CD4-positive, alpha-beta T cell treated with Interleukin-17A for 4 hours (primary cell): Measurements from ENCODE around the gene RANBP1.
"Not testable (repeated sequence)": the region's sequence is repeated elsewhere in the genome, so short reads cannot be mapped to it uniquely, and the experiment has no call there.

Experiments used
- DNase-seq: peaks from one replicate; pipeline ENCODE4 v3.0.0-alpha.2; 2020; ENCODE audit warnings: mixed read lengths

Gene RANBP1

DNA sequence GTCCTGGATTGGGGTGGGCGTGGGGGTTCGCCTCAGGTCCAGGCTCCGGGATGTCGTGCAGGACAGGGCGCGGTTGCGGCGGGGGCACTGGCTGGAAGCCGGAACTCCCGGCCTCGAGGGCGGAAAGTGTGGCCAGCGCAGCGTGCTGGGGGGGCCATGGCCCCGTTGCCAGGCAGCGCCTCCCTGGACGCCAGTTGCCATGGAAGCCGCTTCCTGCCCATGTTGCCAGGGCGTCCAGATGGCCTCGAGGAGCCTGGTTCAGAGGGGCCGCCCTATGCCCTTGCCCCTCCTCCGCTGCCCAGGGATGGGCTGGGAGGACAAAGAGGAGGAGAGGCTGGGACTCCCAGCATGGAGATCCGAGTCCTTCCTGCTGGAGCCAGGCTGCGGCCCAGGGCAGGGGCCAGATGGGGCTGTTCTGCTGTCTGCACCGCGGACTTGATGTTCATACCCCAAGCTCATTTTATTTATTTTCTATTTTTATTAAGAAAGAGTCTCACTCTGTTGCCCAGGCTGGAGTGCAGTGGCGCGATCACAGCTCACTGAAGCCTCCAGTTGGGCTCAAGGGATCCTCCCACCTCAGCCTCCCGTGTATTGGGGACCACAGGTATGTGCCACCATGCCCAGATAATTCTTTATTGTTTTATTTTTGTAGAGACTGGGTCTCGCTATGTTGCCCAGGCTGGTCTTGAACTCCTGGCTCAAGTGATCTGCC is 39.6 kb downstream of the RANBP1 start:
- DNase-seq, result peak; percentile 10

DNA sequence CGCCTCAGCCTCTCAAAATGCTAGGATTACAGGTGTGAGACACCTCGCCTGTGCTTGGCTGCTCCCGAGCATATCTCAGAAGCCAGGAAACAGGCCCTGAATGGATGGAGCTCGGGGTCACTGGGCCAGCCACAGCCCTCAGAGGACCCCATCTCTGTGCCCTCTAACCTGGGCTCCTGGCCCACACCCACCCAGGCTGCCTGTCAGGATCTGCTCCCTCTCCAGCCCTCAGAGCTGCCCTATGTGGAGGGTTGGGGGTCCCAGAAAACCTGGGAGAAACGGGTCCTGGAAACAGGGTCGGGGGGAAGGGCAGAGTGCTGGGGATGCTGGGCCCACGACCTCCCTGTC is 40.1 kb downstream of the RANBP1 start:
- no peak for DNase-seq

DNA sequence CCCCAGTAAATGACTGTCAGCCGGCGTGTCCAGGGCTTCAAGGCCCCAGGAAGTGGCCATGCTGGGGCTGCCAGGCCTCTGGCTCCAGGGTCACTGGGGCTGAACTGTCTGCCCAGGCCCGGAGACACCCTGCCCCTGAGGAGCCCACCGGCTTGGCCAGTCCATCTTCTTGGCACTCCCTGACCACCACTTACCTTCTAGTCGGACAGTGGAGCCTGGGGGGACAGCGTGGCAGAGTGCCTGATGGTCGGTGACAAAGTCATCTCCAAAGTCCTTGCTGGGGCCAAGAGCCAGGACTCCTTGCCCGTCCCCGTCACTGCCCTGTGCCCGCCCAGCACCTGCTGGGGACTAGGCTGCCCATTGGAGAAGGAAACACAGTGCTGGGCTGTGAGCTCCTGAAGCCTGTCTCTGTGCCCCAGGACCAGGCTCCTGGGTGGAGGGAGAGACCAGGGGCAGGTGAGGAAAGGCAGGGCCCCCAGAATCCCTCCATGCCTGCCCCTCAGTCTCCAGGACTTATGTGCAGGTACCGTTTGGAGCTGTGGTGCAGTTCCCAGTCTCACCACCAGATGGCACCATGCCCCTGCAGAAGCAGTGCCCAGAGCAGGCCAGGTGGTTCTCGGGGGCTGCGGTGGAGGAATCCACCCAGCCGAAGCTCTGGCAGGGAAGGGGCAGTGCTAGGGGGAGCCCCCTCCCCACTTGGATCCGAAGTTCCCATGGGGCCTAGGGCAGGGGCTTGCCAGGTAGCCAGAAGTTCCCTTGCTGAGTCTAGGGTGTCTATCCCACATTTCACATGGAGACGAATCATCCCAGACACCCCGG is 40.9 kb downstream of the RANBP1 start:
- DNase-seq, result peak; percentile 91

DNA sequence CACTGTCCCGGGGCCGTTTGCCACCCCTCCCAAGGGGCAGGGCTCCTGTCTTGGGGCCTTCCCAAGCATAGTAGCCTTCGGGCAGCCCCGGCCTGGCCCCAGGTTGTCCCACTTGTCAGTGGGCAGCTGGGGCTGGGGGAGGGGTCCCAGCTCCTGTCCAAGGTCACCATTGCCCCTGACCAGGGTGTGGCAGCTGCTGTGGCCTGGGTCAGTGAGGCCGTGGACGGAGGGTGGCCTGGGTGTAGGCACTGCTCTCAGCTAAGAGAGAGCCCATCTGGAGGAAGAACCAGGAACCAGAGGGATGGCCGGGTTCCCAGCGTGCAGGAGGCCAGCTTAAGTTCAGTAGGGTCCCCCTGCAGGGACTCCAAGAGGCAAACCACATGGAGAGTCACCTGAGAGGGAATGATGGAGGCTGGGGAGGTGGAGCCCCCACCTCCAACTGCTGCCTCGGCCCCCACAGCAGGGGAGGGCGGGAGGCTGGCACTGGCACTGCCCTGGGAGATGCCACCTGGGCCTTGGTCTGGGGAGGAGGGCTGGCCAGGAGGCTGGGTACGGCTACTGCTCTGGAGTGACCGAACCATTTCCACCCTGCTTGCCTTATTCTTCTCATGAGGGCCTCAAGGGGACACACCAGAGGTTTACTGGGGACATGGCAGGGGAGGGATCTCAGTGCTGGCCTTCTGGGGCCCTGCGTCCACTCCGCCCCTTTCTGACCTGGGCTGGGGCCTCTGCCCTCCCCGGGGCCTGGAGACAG is 41.7 kb downstream of the RANBP1 start:
- DNase-seq, result no peak

DNA sequence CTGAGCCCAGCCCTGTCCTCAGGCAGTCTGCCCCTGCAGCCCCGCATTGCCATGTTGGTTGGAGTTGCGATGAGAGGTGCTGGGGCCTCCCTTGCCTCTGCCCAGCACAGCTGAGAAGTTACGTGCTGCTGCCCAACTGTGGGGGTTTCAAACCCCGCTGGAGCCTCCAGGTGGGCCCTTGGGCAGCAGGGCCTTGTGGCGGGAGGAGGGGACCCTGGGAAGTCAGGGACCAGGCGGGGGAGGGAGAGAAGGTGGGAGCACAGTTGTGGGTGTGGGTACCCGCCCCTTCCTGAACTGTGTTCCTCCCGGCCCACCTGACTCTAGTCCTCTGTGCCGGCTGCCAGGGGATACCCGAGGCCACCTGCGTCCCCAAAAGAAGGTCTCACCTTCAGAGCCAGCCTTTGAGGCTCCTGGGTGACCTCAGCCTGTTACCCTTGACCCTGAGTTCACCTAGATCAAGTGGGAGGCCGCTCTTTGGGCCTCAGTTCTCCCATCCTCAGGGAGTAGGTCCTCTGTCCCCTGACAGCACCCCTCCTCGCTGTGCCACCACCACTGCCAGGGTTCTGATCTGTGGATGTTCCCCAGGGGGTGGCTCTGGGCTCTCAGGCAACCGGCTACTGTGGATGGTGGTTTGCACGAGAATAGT is 42.6 kb downstream of the RANBP1 start:
- DNase-seq, result no peak

DNA sequence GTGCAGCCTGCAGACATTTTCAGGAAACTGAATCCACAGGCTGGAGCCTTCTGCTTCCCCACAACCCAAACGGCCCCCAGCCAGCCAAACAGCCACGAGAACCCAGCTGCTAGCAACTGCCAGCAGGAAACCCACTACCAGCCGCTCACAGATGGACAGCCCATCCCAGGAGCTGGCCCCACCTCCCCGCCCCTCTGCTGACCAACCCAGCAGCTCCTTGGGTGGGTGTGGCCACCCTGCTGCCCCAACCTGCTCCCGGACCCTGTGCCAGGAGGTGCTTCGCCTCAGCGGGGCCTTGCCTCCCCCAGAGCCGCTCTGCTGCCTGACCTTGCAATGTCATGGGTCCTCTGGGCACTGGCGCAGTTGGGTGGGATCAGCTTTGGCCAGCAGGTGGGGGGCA is 43.2 kb downstream of the RANBP1 start:
- no peak for DNase-seq

DNA sequence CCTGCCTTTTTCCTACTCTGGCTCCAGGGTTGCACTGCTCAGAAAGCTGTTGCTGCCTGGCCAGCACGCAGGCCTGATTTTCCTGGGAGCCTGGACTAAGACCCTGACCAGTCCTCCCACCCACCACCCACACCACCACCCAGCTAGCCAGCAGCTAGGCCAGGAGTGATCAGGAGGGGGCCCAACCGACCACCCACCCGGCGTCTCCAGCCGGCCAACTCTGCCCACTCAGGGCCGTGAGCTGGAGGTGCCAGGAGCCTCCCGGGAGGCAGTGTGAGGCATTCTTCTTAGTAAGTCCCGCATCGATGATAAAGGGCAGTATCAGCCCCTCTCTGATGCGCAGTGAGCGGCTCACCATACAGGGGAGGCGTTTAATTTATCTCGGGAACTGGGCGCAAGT is 43.6 kb downstream of the RANBP1 start:
- DNase-seq, result not testable (repeated sequence)

DNA sequence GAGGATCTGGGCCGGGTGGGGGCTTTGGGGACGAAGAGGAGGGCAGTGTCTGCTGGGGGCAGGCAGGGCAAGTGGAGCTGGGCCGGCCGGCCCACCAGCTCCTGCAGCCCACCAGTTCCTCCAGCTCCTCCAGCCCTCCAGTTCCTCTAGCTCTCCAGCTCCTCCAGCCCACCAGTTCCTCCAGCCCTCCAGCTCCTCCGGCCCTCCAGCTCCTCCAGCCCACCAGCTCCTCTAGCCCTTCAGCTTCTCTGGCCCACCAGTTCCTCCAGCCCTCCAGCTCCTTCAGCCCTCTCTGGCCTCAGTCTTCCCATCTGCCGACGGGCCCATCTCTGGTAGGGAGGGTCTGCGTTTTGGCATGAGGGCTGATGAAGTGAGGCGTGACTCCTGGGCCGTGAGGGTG is 44.1 kb downstream of the RANBP1 start:
- DNase-seq, result no peak

DNA sequence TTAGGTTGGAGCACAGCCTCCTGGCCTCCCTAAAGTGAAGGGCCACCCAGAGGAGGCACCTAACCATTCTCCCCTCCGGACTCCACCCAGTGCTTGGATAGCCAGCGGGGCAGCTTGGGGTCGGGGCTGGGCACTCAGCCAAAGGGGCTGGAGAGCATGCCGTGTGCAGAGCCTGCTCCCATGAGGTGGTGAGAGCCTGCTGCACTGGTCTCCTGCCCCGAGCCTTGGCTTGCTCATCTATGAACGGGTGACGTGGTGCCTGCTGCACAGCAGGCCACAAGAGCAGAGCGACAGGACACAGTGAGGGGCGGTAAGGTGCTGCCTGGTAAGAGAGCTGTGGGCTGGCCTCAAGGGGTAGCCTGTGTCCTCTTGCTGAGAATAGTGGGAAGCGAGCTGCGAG is 49.0 kb downstream of the RANBP1 start:
- DNase-seq, result no peak

DNA sequence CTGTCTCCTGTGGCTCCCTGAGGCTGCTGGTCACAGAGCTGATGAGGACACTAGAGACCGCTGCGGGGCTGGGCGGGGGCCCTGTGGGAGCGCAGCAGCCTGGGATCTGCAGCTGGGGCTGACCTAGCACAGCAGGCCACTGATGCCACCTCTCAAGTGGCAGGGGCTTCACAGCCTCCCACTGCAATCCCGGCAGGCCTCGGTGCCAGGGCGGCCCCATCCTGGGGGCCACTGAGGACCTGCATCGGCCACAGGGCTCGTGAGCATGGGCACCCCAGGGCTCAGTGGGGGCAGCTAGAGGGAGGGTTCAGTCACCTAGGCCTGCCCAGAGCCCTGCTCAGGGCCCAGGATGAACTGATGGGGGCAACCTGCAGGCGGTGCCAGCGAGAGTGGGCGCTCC is 49.5 kb downstream of the RANBP1 start:
- DNase-seq, result no peak

DNA sequence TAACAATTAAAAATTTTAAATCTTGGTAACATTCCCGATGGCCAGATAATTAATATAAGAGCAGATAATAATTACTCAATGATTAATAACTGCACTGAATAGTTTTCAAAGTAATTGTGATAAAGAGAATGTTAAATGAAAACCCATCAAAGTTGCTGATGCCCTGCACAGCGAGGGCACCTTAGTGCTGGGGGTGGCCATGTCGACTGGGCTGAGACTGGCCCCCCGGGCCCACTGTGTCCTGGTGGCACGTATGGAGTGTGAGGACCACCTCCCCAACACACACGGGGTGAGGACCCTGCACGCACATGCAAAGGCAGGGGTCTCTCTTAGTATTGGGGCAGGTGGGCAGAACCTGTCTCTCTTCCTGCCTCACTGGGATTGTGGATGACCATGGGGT is 50.0 kb downstream of the RANBP1 start:
- no peak for DNase-seq

DNA sequence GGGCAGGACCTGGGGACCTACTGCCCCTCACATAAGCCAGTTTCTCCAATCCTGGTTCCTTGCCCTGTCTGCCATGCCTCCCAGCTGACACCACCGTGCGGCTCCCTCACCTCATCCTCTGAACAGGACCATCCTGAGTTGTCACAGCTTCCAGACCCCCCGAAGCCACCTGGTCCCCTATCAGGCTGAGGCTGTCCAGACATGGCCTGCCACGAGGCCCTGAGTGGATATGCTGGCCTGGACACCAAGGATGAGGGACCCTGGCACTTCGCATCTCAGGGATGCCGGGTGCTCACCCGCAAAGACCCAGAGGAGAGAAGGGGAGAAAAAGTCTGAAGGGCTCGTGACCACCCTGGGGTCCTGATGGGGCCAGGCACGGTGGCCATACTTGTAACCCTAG is 50.8 kb downstream of the RANBP1 start:
- DNase-seq, result no peak

DNA sequence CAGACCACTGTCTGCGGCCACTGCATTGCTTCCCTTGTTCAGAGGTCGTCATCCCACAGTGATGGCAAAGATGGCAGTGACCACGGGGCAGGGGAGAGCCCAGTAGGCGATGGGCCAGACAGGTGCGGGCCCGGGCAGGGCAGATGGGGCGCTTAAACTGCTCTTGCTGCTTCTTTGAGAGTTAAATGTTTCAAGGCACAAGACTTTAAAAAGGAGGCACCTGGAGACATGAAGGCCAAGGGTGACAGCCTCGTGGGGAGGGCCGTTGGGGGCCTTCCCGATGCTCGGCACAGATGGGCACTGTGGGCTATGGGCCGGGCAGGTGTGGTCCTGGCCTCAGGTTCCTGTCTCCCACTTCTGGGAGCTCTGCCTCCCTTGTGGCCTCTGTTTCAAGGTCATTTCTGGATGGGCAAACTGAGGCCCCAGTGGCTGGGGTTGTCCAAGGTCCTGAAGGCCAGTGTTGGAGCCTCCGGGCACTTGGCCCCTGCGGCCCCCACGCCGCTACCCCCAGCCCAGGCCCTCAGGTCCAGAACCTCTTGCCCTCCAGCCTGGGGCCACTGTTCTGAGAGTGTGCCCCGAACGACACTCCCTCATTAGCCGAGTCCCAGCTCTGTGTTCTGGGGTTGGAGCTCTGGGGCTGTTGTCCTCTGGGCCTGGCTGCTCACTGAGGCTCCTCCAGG is 51.9 kb downstream of the RANBP1 start:
- DNase-seq, result no peak

DNA sequence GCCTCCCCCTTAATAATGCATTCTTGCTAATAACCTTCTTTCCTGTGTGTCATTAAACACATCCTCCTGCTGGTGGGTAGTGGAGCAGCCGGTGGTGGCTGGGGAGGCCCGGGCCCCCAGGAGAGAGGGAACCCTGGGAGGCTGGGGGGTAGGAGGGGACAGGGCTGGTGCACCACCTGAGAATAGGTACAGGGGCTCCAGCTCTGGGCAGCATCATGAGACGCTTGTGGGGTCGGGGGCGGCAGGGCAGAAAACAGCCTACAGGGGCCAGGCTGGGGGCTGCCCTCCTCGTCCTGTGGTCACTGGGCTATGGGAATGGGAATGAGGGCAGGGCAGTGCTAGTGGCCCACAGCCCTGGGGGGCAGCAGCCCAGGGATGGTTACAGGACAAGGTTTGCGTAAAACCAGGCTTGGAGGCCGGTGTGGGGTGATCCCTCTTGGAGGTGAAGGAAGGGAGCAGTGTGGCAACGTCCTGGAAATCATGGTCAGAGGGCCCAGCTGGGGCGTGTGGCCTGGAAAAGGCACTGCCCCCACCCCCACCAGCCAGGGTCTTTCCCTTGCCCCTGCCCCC is 53.4 kb downstream of the RANBP1 start:
- DNase-seq, result no peak

DNA sequence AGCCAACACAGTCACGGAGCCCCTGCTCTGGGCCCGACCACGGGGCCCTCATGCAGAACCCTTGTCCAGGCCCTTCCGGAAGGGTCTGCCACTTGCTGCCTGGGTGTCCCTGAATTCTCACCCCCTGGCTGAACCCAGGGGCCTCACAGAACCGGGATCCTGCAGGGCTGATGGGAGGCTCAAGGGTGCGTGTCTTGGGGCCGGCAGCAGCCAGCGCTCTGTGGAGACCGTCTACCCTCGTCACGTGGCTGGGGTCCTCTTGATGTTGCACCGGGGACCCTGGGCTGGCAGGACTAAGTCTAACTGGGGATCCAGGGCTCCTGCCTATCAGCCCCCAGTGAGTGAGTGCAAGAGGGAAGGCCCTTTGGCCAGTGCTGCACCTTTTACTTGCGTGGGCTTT is 54.3 kb downstream of the RANBP1 start:
- DNase-seq, result no peak

DNA sequence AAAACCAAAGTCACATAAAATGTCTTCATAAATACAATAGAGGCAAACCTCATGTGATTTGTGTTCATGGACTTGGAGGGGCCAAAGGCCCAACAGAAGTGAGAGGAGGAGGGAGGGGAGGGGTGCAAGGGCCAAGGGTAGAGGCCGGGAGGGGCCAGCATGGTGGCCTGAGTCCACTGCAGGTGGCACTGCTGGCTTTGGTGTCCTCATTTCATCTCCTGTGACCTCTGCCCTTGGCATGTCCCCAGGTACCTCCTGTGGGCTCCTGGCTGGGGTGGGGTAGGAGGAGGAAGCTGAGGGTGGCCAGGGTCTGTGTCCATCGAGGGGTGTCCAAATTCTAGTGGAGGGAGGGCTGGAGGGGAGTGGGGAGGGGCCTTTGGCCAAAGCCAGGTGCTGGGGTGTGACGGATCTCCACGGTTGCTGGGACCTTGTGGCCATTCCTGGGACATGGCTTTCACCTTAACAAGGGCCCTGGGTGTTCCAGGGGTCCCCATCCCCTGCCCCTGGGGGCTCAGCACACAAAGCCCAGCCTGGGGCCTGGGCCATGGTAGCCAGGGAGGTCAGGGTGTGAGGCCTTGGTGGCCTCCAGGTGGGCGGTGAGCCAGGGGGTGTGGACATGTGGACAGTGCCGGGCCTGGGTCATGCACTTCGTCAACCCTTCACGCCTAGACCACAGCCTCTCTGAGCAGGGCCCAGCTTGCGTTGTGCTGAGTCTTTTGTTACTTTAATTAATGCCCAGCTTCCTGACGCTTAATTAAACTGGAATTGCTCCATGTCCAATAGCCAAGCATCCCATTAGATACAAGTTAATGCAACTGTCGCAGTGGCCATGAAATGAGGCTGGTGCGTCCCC is 55.6 kb downstream of the RANBP1 start:
- DNase-seq, result no peak

DNA sequence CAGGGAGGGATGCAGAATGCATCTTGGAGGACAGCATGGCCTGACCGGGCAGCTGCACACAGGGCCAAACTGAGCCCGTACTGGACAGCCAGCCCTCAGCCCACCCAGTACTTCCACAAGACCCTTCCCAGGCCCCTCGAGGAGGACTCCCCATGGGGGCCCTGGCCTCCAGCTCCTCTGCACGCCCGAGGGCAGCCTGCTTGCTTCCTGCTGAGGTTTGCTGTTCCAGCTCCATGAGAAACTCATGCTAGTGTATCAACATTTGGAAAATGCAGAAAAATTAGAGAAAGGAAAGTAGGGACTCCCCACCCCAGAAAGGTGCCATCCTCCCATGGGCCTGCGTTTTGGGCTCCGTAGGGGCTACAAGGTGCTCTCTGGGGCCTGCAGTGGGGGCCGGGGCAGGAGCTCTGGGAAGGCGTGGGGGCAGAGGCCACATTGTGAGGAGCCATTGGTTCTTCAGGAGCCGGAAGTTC is 56.3 kb downstream of the RANBP1 start:
- DNase-seq, result no peak

DNA sequence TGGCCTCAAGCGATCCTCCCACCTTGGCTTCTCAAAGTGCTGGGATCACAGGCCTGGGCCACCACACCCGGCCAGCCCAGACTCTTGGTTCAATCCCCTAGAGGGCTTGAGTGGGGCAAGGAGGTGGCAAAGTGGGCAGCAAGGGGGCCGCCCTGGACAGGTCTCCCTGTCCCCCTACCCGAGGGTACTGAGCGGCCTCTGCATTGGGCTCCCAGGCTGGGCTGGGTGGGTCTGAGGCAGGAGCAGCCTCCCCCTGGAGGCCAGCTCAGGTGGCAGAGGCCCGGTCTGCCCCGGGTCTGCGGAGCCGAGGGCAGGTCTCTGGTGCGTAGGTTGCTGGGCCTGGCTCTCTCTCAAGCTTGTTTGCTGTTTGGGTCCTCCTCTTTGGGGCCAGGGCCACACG is 57.3 kb downstream of the RANBP1 start:
- no peak for DNase-seq

DNA sequence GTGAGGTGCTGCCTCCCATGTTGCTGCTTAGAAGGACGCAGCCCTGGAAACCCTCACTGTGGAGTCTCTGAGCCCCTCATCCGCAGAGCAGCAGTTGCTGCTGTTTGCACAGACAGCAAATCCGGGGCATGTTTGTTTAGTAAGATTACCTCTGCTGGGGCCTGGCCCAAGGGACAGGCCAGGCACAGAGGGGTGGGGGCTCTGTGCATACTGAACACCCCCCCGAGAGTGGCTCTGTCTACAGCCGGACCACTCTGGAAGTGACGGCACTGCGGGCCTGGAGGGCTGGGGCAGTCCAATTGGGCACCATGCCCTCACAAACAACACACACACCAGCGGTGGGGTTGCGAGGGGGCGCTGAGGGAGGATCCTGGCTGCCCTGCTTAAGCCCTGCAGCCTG is 57.9 kb downstream of the RANBP1 start:
- DNase-seq, result no peak

DNA sequence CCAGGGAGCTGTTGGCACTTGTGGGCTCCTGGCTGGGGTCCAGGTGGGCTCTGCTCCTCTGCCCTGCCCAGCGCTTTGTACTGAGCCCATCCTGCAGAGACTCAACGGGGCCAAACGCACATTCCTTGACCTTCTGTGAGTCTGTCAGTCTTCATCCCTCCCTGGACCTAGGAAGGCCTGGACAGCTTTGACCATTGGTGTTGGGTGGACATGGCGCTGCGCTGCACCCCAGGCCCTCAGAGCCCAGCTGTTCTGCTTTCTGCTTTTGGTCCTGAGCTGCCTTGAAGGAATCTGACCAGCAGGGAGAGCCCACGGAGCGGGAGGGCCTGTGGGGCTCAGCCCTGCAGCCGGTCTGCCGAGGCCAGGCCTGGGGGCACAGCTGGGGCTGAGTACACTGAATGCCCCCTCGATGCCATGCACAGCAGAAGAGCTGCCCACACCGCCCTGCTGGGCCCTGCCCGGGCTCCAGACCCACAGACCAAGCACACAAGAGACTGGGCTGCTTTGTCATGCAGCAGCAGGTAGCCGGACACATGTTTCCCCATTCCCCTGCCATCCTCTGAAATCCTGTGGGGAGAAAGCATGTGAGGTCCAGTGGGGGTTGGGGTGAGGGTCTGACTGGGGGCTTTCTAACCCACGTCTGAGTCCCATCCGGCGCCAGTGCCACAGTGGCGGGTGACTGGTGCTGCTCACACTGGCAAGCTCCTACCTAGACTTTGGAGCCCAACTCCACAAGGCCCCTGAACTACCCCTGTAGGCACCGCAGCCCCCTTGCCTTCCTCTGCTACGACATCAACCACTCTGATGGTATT is 59.1 kb downstream of the RANBP1 start:
- no peak for DNase-seq

DNA sequence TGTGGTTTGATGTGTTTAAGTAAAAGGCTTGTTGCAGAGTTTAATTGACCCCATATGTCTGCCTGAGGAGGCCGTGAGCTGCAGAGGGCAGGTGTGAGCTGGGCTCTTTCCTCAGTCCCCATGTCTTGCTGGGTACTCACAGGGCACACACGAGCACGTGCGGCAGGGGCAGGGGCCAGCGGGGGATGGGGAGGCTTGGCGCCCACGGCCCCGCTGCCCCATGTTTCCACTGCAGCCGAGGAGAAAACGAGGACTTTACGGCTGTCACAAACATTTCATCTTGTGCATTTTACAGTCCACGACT is 59.6 kb downstream of the RANBP1 start:
- DNase-seq, result no peak
